IMR-90 (cell line): ENCODE results near the gene ANKRD42. TPM values are rescaled to one million over a fixed set of nuclear protein-coding genes. Genes with fewer than 3 reads are reported as not detected.

Experiments
- ATAC-seq: fragments of 200-7000 bp; cut with Tn5 transposase; 2 replicates; pipeline ENCODE4 v1.9.1; 2020; ENCODE audit warnings: low read depth, mild to moderate bottlenecking, moderate library complexity
- BruUV-seq: library from RNA; stranded (reverse); fragments of 400-500 nt; replicated peaks from 2 replicates; lab custom pipeline; 2021; lab: Mats Ljungman, UMichigan
- CTCF ChIA-PET: fragments of 300-600 bp; formaldehyde crosslinking; extraction: SDS; loops from one replicate; lab custom pipeline; 2021; ENCODE audit warnings: antibody characterized with exemption; lab: Yijun Ruan, JAX
- POLR2A ChIA-PET: fragments of 300-600 bp; sonication (Branson Sonifier 250); formaldehyde crosslinking; loops from one replicate; lab custom pipeline; 2022; ENCODE audit warnings: antibody characterized with exemption; ENCODE audit not compliant: unreplicated experiment; lab: Charles Lee
- DNase-seq: peaks from one replicate; pipeline ENCODE4 v3.0.0; 2013
- H2AFZ ChIP-seq: replicated peaks from 2 replicates; pipeline ENCODE3; 2013; ENCODE audit warnings: low read length, mild to moderate bottlenecking; ENCODE audit not compliant: poor library complexity
- H2AK5ac ChIP-seq: 2 replicates; pipeline ENCODE4 v1.6.1; 2013; ENCODE audit warnings: low read depth, low read length, inconsistent platforms
- H2AK9ac ChIP-seq: replicated peaks from 2 replicates; pipeline ENCODE3; 2013; ENCODE audit warnings: mild to moderate bottlenecking, low read depth, low read length, moderate library complexity; ENCODE audit not compliant: poor library complexity
- H2BK120ac ChIP-seq: 2 replicates; pipeline ENCODE4 v1.6.1; 2013; ENCODE audit warnings: low read depth, low read length, inconsistent platforms
- H2BK15ac ChIP-seq: 3 replicates; pipeline ENCODE4 v1.6.1; 2013; ENCODE audit warnings: low read depth, low read length, inconsistent platforms
- H2BK20ac ChIP-seq: 2 replicates; pipeline ENCODE4 v1.6.1; 2013; ENCODE audit warnings: low read depth, mild to moderate bottlenecking, inconsistent platforms, low read length, moderate library complexity
- H2BK5ac ChIP-seq: 2 replicates; pipeline ENCODE4 v1.6.1; 2013; ENCODE audit warnings: mild to moderate bottlenecking, low read depth, low read length, inconsistent platforms; ENCODE audit not compliant: poor library complexity, severe bottlenecking
- H3K14ac ChIP-seq: replicated peaks from 2 replicates; pipeline ENCODE4 v1.6.1; 2013; ENCODE audit warnings: low read depth, low read length, inconsistent platforms
- H3K18ac ChIP-seq: 2 replicates; pipeline ENCODE4 v1.6.1; 2013; ENCODE audit warnings: low read depth, low read length, control low read depth
- H3K23ac ChIP-seq: 2 replicates; pipeline ENCODE4 v1.6.1; 2013; ENCODE audit warnings: low read depth, low read length, inconsistent platforms
- H3K27ac ChIP-seq: 2 replicates; pipeline ENCODE4 v1.5.1; 2013; ENCODE audit warnings: mild to moderate bottlenecking, control low read depth, low read length; ENCODE audit not compliant: insufficient read depth
- H3K27me3 ChIP-seq: 2 replicates; pipeline ENCODE4 v1.6.1; 2013; ENCODE audit warnings: low read length; ENCODE audit not compliant: control insufficient read depth, insufficient read depth
- H3K36me3 ChIP-seq: 2 replicates; pipeline ENCODE4 v1.6.1; 2013; ENCODE audit warnings: low read length, mixed read lengths; ENCODE audit not compliant: control insufficient read depth, insufficient read depth
- H3K4ac ChIP-seq: 2 replicates; pipeline ENCODE4 v1.6.1; 2013; ENCODE audit warnings: low read depth, low read length, inconsistent platforms
- H3K4me1 ChIP-seq: 2 replicates; pipeline ENCODE4 v1.6.1; 2013; ENCODE audit warnings: low read length, mixed read lengths; ENCODE audit not compliant: control insufficient read depth, insufficient read depth
- H3K4me2 ChIP-seq: 2 replicates; pipeline ENCODE4 v1.6.1; 2013; ENCODE audit warnings: low read depth, mild to moderate bottlenecking, control low read depth, low read length, moderate library complexity
- H3K4me3 ChIP-seq: 2 replicates; pipeline ENCODE4 v1.5.1; 2013; ENCODE audit warnings: low read depth, mild to moderate bottlenecking, control low read depth, low read length, moderate library complexity; ENCODE audit not compliant: insufficient read depth
- H3K56ac ChIP-seq: 2 replicates; pipeline ENCODE4 v1.6.1; 2013; ENCODE audit warnings: low read length, inconsistent platforms; ENCODE audit not compliant: insufficient read depth; ENCODE audit errors: extremely low read depth
- H3K79me1 ChIP-seq, 2 experiments: 2 replicates each; pipeline ENCODE4 v1.6.1; 2013; ENCODE audit warnings: low read length in 2 of 2, inconsistent platforms in 1 of 2, low read depth in 1 of 2
- H3K9ac ChIP-seq: 2 replicates; pipeline ENCODE4 v1.6.1; 2013; ENCODE audit warnings: low read depth, low read length, control low read depth
- H3K9me1 ChIP-seq: 2 replicates; pipeline ENCODE4 v1.6.1; 2013; ENCODE audit warnings: low read length, inconsistent platforms; ENCODE audit not compliant: insufficient read depth
- H3K9me3 ChIP-seq: 2 replicates; pipeline ENCODE4 v1.6.1; 2013; ENCODE audit warnings: low read length; ENCODE audit not compliant: control insufficient read depth, insufficient read depth
- H4K20me1 ChIP-seq: 2 replicates; pipeline ENCODE4 v1.6.1; 2013; ENCODE audit warnings: low read length, inconsistent platforms; ENCODE audit not compliant: insufficient read depth
- H4K5ac ChIP-seq: 2 replicates; pipeline ENCODE4 v1.6.1; 2013; ENCODE audit warnings: mild to moderate bottlenecking, low read depth, low read length, control low read depth
- H4K8ac ChIP-seq, 2 experiments: 2 replicates each; pipeline ENCODE4 v1.6.1; 2013; ENCODE audit warnings: low read depth in 2 of 2, low read length in 2 of 2, control low read depth in 1 of 2, inconsistent platforms in 1 of 2
- H4K91ac ChIP-seq: 2 replicates; pipeline ENCODE4 v1.6.1; 2013; ENCODE audit warnings: low read depth, low read length, inconsistent platforms; ENCODE audit not compliant: insufficient read depth
- CEBPB ChIP-seq: IDR thresholded peaks from 2 replicates; pipeline ENCODE4 v1.6.1; 2012; ENCODE audit warnings: low read depth, low read length, improper control_type of control experiment
- CHD1 ChIP-seq: IDR thresholded peaks from 2 replicates; pipeline ENCODE4 v1.6.1; 2012; ENCODE audit warnings: low read depth, low read length, improper control_type of control experiment
- MAFK ChIP-seq: IDR thresholded peaks from 2 replicates; pipeline ENCODE4 v1.6.1; 2012; ENCODE audit warnings: low read depth, low read length, improper control_type of control experiment
- MAZ ChIP-seq: IDR thresholded peaks from 2 replicates; pipeline ENCODE4 v1.6.1; 2012; ENCODE audit warnings: low read depth, mild to moderate bottlenecking, low read length, improper control_type of control experiment, moderate library complexity, borderline replicate concordance
- MXI1 ChIP-seq: IDR thresholded peaks from 2 replicates; pipeline ENCODE4 v1.6.1; 2012; ENCODE audit warnings: low read depth, mild to moderate bottlenecking, low read length, moderate library complexity, borderline replicate concordance
- NFE2L2 ChIP-seq: fragments of 150-350 bp; IDR thresholded peaks from 2 replicates; pipeline ENCODE4 v1.6.1; 2016; ENCODE audit warnings: low read depth, mild to moderate bottlenecking, low read length
- POLR2A ChIP-seq: IDR thresholded peaks from 2 replicates; pipeline ENCODE4 v1.6.1; 2012; ENCODE audit warnings: mild to moderate bottlenecking, low read depth, low read length
- RAD21 ChIP-seq: IDR thresholded peaks from 2 replicates; pipeline ENCODE4 v1.6.1; 2012; ENCODE audit warnings: low read length, improper control_type of control experiment
- RCOR1 ChIP-seq: IDR thresholded peaks from 2 replicates; pipeline ENCODE4 v1.6.1; 2012; ENCODE audit warnings: mild to moderate bottlenecking, low read length, improper control_type of control experiment; ENCODE audit not compliant: insufficient replicate concordance
- RFX5 ChIP-seq: IDR thresholded peaks from 2 replicates; pipeline ENCODE4 v1.8.0; 2012; ENCODE audit warnings: low read depth, mild to moderate bottlenecking, low read length, moderate library complexity
- SMC3 ChIP-seq: fragments of 150-350 bp; IDR thresholded peaks from 2 replicates; pipeline ENCODE4 v1.6.1; 2016; ENCODE audit warnings: low read depth, mild to moderate bottlenecking, antibody characterized with exemption, low read length, moderate library complexity
- WGBS, 2 experiments: methylation state at CpG; one replicate each; pipeline versions ENCODE4 v1.1.5 to v1.1.7; 2013; ENCODE audit warnings: missing lambda C conversion rate in 2 of 2; ENCODE audit not compliant: insufficient read length in 1 of 2; ENCODE audit errors: extremely low coverage in 2 of 2; 5-methylcytosine and 5-hydroxymethylcytosine counted together
- dilution Hi-C: fragments of 300-500 bp; cut with HindIII; formaldehyde crosslinking; loops from one replicate; pipeline ENCODE4 v1.14.3; 2018; ENCODE audit warnings: low sequenced_read_pairs; ENCODE audit not compliant: unreplicated experiment
- in situ Hi-C: fragments of 300-500 bp; cut with MboI; formaldehyde crosslinking; loops from 3 replicates; pipeline ENCODE4 v1.14.3; 2019; ENCODE audit warnings: low sequenced_read_pairs, inconsistent platforms, mixed read lengths
- intact Hi-C: fragments of 100-400 bp; cut with micrococcal nuclease; formaldehyde crosslinking; loops from 2 replicates; pipeline ENCODE4 v1.10.0; 2022
- polyA plus RNA-seq, 3 experiments: library from polyadenylated mRNA; depleted of rRNA; stranded (reverse); fragments of >200 nt; gene quantifications; 2 replicates each; pipeline ENCODE4 v1.2.3, GENCODE V29; 2012; ENCODE audit warnings: low replicate concordance in 1 of 3
- total RNA-seq: library from RNA; depleted of rRNA; stranded (reverse); fragments of >200 nt; gene quantifications from 2 replicates; pipeline ENCODE4 v1.2.3, GENCODE V29; 2012
- TF ChIP-seq, protein P1 (sequence below): fragments of 150-350 bp; IDR thresholded peaks from 2 replicates; pipeline ENCODE4 v1.6.1; 2017; ENCODE audit warnings: mild to moderate bottlenecking, antibody characterized with exemption, low read length, low read depth
- TF ChIP-seq, protein P2 (sequence below): fragments of 150-350 bp; IDR thresholded peaks from 2 replicates; pipeline ENCODE4 v1.6.1; 2016; ENCODE audit warnings: low read depth, mild to moderate bottlenecking, low read length, moderate library complexity, borderline replicate concordance

ANKRD42 gene
- total and polyA plus RNA-seq, 2 of the 4 experiments (the other 2 are of a cell fraction) = 5.2 to 5.6 TPM

DNA sequence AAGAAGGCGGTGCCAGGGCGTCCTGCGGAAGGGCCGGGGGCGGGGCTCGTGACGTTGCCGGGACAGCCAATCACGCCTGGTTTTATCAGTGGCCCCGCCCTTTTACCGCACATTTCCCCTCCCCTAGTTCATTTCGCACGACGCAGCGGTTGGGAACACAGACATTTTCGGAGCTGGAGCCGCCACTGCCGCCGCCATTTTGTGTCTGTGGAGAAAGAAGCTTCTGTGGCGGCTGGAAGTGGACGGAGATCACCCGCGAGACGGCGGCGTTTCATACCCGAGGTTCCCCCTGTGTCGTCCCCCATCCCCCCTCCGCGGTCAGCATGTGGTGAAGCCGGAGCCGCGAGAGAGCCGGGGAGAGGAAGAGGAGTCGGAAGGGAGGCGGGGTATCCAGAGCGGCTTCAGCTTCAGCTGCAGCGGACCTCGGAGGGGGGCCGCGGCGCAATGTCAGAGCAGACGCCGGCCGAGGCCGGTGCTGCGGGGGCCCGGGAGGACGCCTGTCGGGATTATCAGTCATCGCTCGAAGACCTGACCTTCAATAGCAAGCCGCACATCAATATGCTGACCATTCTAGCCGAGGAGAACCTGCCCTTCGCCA lies 36.4 kb upstream of the ANKRD42 start, which contains the start of gene PCF11 (continued):
- no peak for TF ChIP-seq MAZ
- no peak for TF ChIP-seq RAD21

DNA sequence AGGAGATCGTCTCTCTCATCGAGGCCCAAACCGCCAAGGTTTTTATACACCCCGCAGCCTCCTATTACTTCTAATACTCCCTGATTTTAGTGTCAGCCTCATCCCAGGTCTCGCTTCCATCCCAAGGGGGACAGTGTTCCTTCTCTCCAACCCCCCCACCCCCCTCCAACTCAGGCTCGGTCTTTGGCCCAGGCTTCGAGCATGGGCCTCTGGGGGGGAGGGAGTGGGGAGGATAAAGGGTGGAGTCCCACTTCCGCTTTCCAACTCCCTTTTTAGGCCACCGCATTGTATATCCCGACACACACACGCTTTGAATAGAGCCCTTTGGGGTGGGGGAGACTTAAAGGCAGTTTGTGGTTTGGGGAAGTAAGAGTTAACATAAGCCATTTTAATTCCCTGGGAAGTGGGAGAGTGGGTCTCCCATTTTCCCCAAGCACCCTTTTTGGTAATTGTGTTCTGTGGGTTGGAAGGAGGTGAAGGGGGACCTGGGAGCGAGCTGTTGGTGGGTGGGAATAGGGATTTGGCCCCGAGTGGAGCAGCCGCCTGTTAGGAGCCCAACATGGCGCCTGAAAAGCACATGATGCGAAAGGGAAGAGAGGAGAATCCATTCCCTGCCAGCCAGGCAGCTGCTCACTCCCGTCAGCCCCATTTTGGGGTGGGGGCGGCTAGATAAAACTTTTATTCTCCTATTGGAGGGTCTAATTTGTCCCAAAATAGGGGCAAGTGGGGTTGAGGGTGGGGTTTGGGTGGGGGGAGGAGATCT lies 35.7 kb upstream of the ANKRD42 start:
- H3K27ac ChIP-seq = peak overlapping the region; percentile 92
- WGBS, 2 experiments = 0% methylated on average over 4 of the region's 18 CpGs; no CpG with 5 or more reads in 1 of the 2 experiments
- no TSS peak for BruUV-seq
- CTCF ChIA-PET = no interaction called here
- H2AK9ac ChIP-seq = peak overlapping the region; percentile 100
- H2AFZ ChIP-seq = peak overlapping the region; percentile 88
- H2BK5ac ChIP-seq = peak overlapping the region; percentile 87
- H3K9me3 ChIP-seq = no peaks in the 10 kb centered on the region
- H3K9me1 ChIP-seq = peaks cover 6% of the 10 kb centered on the region; the same call in 1 of the 2 replicates
- peaks cover 51% of the 10 kb centered on the region for H4K20me1 ChIP-seq
- POLR2A ChIA-PET = no interaction called here
- TF ChIP-seq RAD21 = no peak
- TF ChIP-seq CEBPB = no peak
- no peak for TF ChIP-seq MAFK
- TF ChIP-seq NFE2L2 = no peak
- TF ChIP-seq RFX5 = no peak
- no peak for TF ChIP-seq RCOR1
- TF ChIP-seq, protein P1, sequence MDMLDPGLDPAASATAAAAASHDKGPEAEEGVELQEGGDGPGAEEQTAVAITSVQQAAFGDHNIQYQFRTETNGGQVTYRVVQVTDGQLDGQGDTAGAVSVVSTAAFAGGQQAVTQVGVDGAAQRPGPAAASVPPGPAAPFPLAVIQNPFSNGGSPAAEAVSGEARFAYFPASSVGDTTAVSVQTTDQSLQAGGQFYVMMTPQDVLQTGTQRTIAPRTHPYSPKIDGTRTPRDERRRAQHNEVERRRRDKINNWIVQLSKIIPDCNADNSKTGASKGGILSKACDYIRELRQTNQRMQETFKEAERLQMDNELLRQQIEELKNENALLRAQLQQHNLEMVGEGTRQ = peak; percentile 35; the same call in 1 of the 2 replicates
- TF ChIP-seq, protein P2, sequence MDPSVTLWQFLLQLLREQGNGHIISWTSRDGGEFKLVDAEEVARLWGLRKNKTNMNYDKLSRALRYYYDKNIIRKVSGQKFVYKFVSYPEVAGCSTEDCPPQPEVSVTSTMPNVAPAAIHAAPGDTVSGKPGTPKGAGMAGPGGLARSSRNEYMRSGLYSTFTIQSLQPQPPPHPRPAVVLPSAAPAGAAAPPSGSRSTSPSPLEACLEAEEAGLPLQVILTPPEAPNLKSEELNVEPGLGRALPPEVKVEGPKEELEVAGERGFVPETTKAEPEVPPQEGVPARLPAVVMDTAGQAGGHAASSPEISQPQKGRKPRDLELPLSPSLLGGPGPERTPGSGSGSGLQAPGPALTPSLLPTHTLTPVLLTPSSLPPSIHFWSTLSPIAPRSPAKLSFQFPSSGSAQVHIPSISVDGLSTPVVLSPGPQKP = no peak
- TF ChIP-seq CHD1 = no peak
- TF ChIP-seq SMC3 = no peak
- TF ChIP-seq MAZ = no peak; the same call in 1 of the 2 replicates
- TF ChIP-seq POLR2A = 0 out of 2 replicates have a peak, but pooled peaks have one; percentile 4
- peak; percentile 62; the same call in 1 of the 2 replicates for TF ChIP-seq MXI1
- peak overlapping the region; percentile 53 for H3K4me2 ChIP-seq
- ATAC-seq = no peak
- peak overlapping the region; percentile 100 for H3K9ac ChIP-seq
- H3K56ac ChIP-seq = peak overlapping the region; percentile 89
- peak overlapping the region; percentile 98 for H3K18ac ChIP-seq
- peak overlapping the region; percentile 89 for H3K23ac ChIP-seq
- peak overlapping the region; percentile 94 for H2AK5ac ChIP-seq
- dilution Hi-C loops (loop anchor here (25.0 kb wide), 1 partner anchor 95 kb away; the partner anchor contains the start of gene RAB30), in situ Hi-C loops (no loop called here), intact Hi-C loops (loop anchor here (1.0 to 5.0 kb wide), 7 partner anchors 65 to 440 kb away; partner anchors contain the start of genes DDIAS, PRCP and RAB30)
- H2BK120ac ChIP-seq = peak overlapping the region; percentile 25; the same call in 1 of the 2 replicates
- H3K4me3 ChIP-seq = peak overlapping the region; percentile 71
- H4K91ac ChIP-seq = peak overlapping the region; percentile 93
- H4K5ac ChIP-seq = peak overlapping the region; percentile 98
- H3K36me3 ChIP-seq = peaks cover 3% of the 10 kb centered on the region
- H3K27me3 ChIP-seq = no peaks in the 10 kb centered on the region
- peaks cover 0 to 14% of the 10 kb centered on the region in 2 experiments; a peak in 2 of 4 replicates for H3K79me1 ChIP-seq
- H3K4ac ChIP-seq = peak overlapping the region; percentile 97
- H3K14ac ChIP-seq = peak overlapping the region; percentile 98
- DNase-seq = peak; percentile 33
- H3K4me1 ChIP-seq = peaks cover 3% of the 10 kb centered on the region
- H2BK20ac ChIP-seq = no peak overlapping the region
- peak overlapping the region; percentile 47; the same call in 1 of the 3 replicates for H2BK15ac ChIP-seq
- peak overlapping the region; percentile 78 to 98 for H4K8ac ChIP-seq
